Measurements from ENCODE around the gene HEATR1.

Gene HEATR1

DNA sequence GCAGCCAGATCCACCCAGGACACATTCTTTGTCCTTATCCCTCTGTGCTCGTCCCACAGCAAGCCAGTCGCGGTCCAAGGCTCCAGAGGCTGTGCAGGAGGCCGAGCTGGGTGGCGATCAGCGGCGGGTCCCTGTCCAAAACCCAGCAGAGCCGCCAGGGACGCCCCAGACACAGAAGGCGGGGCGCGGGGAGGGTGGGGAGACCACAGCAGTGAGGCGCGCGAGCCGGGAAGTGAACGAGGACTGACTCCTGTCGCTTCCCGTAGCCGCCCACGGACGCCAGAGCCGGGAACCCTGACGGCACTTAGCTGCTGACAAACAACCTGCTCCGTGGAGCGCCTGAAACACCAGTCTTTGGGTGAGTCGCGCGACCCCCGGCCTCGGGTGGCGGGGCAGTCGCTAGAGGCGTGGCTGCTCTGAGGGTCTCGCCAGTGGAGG lies 80.6 kb downstream of the HEATR1 start, which contains the start of gene LGALS8:
TSS of gene LGALS8 (plus strand) at position 279 of the 438 bp plus-strand sequence. CDS start 2,089 bp downstream, outside the sequence.
- TF ChIP-seq, protein P1, sequence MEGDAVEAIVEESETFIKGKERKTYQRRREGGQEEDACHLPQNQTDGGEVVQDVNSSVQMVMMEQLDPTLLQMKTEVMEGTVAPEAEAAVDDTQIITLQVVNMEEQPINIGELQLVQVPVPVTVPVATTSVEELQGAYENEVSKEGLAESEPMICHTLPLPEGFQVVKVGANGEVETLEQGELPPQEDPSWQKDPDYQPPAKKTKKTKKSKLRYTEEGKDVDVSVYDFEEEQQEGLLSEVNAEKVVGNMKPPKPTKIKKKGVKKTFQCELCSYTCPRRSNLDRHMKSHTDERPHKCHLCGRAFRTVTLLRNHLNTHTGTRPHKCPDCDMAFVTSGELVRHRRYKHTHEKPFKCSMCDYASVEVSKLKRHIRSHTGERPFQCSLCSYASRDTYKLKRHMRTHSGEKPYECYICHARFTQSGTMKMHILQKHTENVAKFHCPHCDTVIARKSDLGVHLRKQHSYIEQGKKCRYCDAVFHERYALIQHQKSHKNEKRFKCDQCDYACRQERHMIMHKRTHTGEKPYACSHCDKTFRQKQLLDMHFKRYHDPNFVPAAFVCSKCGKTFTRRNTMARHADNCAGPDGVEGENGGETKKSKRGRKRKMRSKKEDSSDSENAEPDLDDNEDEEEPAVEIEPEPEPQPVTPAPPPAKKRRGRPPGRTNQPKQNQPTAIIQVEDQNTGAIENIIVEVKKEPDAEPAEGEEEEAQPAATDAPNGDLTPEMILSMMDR (IDR thresholded peaks at IDR 0.05; ENCODE audit: control insufficient read depth, insufficient read depth, low read depth, low read length, missing control alignments): no peak
- DNase-seq (ENCODE audit: low read depth): peak; percentile 39
- H3K4me3 ChIP-seq (ENCODE audit: control insufficient read depth, low read depth, low read length): peak within 1 kb of the TSS; percentile 92

DNA sequence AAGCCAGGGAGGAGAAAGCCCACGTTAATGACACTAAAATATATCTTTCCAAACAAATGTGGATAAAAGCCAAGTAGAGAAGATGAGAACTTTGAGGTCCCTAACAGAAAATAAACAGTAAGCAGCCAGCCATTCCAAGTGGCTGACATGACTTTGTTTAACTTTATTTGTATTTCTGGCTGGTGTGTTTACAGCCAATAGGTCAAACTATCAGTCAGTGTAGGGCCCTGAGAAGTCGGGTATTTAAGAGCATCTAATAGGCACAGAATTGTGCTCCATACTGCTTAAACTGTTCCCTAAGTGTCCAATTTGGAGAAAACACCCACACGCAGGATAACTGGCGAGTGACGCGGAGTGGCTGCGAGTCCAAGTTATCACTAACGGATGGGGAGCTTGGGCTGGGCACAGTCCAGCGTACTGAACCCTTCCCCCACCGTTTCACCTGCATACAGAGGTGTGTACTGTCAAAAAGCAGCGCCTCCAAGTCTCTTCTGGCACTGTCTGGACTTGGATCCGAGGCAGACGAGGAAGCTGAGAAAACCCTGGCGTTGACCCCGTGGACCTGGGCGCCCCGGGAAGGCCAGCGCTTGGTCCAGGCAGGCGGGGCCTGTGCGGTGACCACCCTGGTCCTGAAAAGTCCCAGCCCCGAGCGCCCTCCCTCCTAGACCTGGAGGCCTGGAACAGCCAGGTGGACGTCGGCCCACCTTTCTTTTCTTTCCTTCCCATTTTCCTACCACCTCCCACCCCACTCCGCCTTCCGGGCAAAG lies 81.2 kb downstream of the HEATR1 start:
- TF ChIP-seq, protein P1 (IDR thresholded peaks at IDR 0.05; ENCODE audit: control insufficient read depth, insufficient read depth, low read depth, low read length, missing control alignments): no peak
- peak overlapping the region; percentile 92 for H3K4me3 ChIP-seq (ENCODE audit: control insufficient read depth, low read depth, low read length)
- DNase-seq (ENCODE audit: low read depth): no peak

DNA sequence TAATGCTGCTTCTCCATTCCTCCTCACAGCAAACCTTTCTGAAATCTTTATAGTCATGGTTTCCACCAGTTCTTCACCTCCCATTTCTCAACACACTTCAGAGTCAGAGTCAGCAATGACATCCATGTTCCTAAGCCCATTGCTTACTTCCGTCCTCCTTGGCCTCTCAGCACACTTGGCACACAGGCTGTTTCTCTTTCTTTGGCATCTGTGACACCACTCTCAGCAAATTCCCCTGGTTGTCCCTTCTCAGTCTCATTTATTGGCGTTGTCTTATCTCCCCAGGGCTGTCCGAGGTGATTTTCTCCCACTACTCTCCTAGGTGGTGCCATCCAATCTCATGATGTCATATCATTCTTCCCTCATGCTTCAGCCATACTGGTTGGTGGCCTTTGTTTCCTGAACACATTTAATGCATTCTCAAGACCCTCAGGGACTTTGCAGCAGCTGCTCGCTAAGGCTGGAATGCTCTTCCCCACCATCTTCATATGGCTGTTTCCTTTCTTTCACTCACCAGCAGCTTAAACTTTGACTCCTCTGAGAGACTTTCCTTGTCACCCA lies 83.8 kb downstream of the HEATR1 start:
- TF ChIP-seq, protein P1 (IDR thresholded peaks at IDR 0.05; ENCODE audit: control insufficient read depth, insufficient read depth, low read depth, low read length, missing control alignments): no peak
- no peak for DNase-seq (ENCODE audit: low read depth)
- no peak overlapping the region for H3K4me3 ChIP-seq (ENCODE audit: control insufficient read depth, low read depth, low read length)

DNA sequence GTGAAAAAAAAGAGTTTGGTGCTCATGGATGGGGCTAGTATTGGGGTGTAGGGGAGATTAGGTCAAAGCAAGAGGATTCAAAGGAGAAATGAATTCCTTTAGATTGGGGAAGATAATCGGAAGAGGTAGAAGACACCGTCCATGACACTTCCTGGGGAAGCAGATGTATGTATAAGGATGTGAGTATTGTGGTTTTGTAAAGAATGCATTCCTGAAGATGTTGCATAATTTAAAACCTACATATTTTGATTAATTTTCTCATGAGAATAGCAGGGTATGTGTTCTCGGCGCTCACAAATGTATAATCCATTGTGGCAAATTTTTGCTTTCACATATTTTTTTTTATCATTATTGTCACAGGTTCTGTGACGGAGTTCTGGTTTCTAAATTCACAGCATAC lies 86.0 kb downstream of the HEATR1 start:
- no peak for DNase-seq (ENCODE audit: low read depth)
- H3K4me3 ChIP-seq (ENCODE audit: control insufficient read depth, low read depth, low read length): no peak overlapping the region
- TF ChIP-seq, protein P1 (IDR thresholded peaks at IDR 0.05; ENCODE audit: control insufficient read depth, insufficient read depth, low read depth, low read length, missing control alignments): no peak

DNA sequence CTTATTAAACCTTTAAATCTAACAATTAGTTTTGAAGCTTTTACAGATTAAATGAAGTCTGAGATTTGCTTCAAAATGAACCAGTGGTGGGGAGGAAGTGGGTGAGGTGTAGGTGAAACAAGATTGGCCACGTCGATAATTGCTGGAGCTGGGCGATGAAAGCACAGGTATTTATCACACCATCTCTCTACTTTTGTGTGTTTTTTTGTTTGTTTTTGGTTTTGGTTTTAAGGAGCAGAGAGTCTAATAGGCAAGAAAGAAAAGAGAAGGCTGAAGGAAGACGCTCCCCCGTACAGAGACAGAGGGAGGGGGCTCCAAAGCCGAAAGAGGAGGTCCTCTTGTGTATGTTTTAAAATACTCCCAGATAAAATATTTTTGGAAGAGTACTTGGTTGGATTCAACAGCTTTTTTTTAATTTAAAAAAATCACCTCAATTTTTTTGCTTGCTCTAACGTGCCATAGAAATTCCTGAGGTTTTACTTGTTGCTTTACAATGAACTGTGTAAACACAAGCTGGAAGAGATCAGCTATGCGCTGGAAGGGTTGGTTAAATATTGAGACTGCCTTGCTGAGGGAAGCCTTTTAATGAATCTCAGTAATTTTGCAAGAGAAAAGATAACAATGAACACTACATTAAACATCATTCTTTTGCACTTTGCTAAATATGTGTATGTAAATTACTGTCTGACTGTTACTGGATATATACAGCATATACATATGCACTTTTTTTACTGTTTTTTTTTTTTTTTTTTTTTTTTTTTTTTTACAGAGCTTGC lies 87.2 kb downstream of the HEATR1 start:
- no peak overlapping the region for H3K4me3 ChIP-seq (ENCODE audit: control insufficient read depth, low read depth, low read length)
- TF ChIP-seq, protein P1 (IDR thresholded peaks at IDR 0.05; ENCODE audit: control insufficient read depth, insufficient read depth, low read depth, low read length, missing control alignments): no peak
- DNase-seq (ENCODE audit: low read depth): peak; percentile 43

DNA sequence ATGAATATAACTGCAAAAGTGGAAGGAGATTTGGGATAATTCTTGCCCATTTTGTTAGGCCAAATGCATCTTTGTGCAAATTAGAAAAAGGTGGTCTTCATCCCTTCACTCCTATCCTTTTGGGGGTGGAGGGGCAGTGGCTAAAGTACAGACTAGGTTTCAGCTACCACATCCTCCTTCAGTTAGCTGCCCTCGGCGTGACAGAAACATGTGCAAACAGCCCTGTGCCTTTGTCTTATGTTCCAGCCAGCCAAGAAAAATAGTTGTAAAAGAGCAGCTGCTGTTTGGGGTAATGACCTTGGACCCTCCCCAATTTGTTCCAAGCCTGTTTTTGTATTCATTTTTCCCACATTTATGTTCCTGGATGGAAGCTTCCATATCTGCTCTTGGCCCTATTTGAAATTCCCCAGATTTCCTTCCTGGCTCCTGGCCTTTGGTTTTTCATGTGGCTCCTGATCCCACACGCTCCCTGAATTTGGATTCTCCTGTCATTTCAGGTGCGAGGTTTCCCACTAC lies 88.8 kb downstream of the HEATR1 start:
- DNase-seq (ENCODE audit: low read depth): no peak
- TF ChIP-seq, protein P1 (IDR thresholded peaks at IDR 0.05; ENCODE audit: control insufficient read depth, insufficient read depth, low read depth, low read length, missing control alignments): no peak
- H3K4me3 ChIP-seq (ENCODE audit: control insufficient read depth, low read depth, low read length): no peak overlapping the region

All from AG09309 (cell line).